Measurements from ENCODE around the gene EBNA1BP2. TPM values are rescaled to one million over a fixed set of nuclear protein-coding genes. Genes with fewer than 3 reads are reported as not detected.

EBNA1BP2 gene
- total and polyA plus RNA-seq, 2 donors (not counting 3 experiments of a cell fraction or from before 2014, with no cell fraction given) = 47.8 to 104 TPM

- H3K27me3 ChIP-seq (ENCODE audit: control insufficient read depth in 2 of 2, insufficient read depth in 2 of 2, low read length in 2 of 2) = no peaks in the 10 kb centered on the region
- DNase-seq (ENCODE audit: low read depth, low spot score) (no peak), FAIRE-seq (no peak)
- dilution Hi-C loops (cut with MboI; ENCODE audit: extremely low pct_ligation_motif_present, low sequenced_read_pairs) (no loop called here), intact Hi-C loops (cut with micrococcal nuclease) (no loop called here)
- no peaks in the 10 kb centered on the region for H3K36me3 ChIP-seq (ENCODE audit: control insufficient read depth in 2 of 2, extremely low read depth in 1 of 2, insufficient read depth in 2 of 2, low read length in 2 of 2)
- no peaks in the 10 kb centered on the region for H3K9me3 ChIP-seq (replicated peaks; ENCODE audit: control insufficient read depth, insufficient read depth, low read length)
- no peak overlapping the region for H3K9ac ChIP-seq (replicated peaks; ENCODE audit: extremely low read depth, insufficient read depth, low read length)
- no peak overlapping the region for H3K4me2 ChIP-seq (ENCODE audit: insufficient read depth, low read length)
- no peaks in the 10 kb centered on the region for H3K9me1 ChIP-seq (replicated peaks; ENCODE audit: control insufficient read depth, extremely low read depth, insufficient read depth, low read length)
- TF ChIP-seq GATA2 (IDR thresholded peaks at IDR 0.05; ENCODE audit: insufficient read depth, insufficient read length, low read depth, low read length) = no peak
- no peak for TF ChIP-seq FOS (IDR thresholded peaks at IDR 0.05; ENCODE audit: borderline replicate concordance, insufficient read depth, low read length)
- TF ChIP-seq CTCF (IDR thresholded peaks at IDR 0.05; ENCODE audit: extremely low read depth in 1 of 2, insufficient read depth in 1 of 2, low read depth in 1 of 2, low read length in 2 of 2) = no peak
- no peak for TF ChIP-seq POLR2A (IDR thresholded peaks at IDR 0.05; ENCODE audit: low read depth, low read length)
- no peak for TF ChIP-seq MYC (IDR thresholded peaks at IDR 0.05; ENCODE audit: low read depth, low read length)
- no peak for TF ChIP-seq EZH2 (IDR thresholded peaks at IDR 0.05; ENCODE audit: borderline replicate concordance, low read depth, low read length, severe bottlenecking)
- H3K4me3 ChIP-seq (replicated peaks in 1 of 3; ENCODE audit: insufficient read depth in 1 of 3, low read depth in 1 of 3, low read length in 3 of 3) = no peak overlapping the region
- H3K79me2 ChIP-seq (ENCODE audit: control insufficient read depth, insufficient read depth, low read length) = no peaks in the 10 kb centered on the region
- H2AFZ ChIP-seq (ENCODE audit: low read depth, low read length) = no peak overlapping the region
- H3K27ac ChIP-seq (ENCODE audit: insufficient read depth, low read depth, low read length) = no peak overlapping the region
- ChIA-PET POLR2A (interaction anchor here (1.0 kb wide), 1 partner anchor 11 kb away, joined by 3 read pairs; no protein-coding TSS in a partner anchor), CTCF (no interaction called here)
- no TSS peak for BruUV-seq (replicated peaks)
- no peaks in the 10 kb centered on the region for H4K20me1 ChIP-seq (replicated peaks; ENCODE audit: control insufficient read depth, extremely low read depth, insufficient read depth, low read length)
- H3K4me1 ChIP-seq (ENCODE audit: control insufficient read depth, extremely low read depth, insufficient read depth, low read length) = peaks cover 4% of the 10 kb centered on the region
These were observed 49.1 kb upstream of the EBNA1BP2 start for GRCh38 chr1:43220905-43221778.
